Central memory CD4-positive, alpha-beta T cell (primary cell): ENCODE data around the gene CNTN2.

Experiments
- DNase-seq: peaks from one replicate; pipeline ENCODE4 v3.0.0; 2022

The CNTN2 gene

GRCh38 chr1:205074513-205074912 lies 31.5 kb downstream of the CNTN2 start:
- no peak for DNase-seq

DNA sequence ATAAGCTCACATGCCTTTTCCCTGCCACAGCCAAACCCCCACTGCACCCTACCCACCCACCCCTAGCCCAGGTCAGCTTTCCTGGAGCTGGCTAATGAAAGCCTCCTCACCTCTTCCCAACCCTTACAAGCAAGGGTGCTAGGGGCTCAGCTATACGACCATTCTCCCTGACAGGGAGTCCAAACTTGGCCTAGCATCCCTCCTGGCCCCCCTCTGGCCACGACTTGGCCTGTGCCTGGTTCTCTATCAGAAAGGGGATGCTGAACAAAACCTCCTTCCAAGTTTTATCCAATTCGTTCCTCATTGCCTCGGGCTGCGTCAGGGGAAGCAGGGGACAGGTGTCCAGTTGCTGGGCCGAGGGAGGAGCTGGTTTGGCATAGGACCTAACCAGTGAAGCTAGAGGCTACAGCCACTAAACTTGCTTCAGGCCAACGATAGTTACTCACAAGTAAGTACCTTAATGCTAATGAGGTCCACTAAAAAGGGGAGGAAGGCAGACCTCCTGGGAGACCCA lies 32.7 kb downstream of the CNTN2 start:
- DNase-seq: no peak

DNA sequence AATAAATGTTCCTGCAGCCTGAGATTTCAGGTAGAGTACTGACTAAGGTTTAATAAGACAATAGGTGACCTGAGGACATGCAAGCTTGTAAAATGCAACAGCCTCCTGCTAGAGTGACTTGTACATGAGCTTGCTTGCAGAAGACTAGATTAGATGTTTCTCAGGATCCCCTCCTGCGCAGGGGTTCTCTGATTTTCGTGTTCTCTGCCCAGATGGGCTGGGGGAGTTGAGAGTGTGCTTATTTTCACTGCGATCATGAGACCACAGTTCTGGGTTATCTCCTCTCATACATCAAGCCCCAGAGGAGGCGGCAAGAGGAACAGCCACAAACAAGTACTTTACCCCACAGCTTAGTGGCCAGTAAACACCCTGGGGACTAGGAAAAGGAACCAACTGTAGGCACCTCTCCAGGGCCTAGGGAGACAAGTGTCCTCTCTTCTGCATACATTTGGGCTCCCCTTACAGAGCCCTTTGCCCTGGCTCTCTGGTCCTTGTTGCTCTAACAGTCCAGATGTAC lies 33.3 kb downstream of the CNTN2 start:
- no peak for DNase-seq

- no peak for DNase-seq
These were observed 34.3 kb downstream of the CNTN2 start for GRCh38 chr1:205077158-205077933.

DNA sequence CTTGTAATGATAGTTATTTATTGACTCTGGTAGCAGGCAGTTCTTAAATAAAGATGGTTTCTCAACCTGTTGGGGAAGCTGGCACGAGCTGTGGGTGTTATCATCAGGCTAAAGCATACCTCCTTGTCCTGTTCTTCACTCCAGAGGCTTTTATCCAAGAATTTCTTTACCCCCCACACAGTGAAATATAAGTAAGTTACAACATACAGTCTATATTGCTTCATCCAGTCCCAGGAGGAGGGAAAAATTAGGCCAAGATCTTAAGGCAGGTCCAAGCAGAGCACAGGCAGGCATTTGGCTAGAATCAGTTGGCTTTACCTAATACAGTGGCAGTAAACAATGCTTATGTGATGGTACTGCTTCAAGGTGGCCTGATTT lies 34.9 kb downstream of the CNTN2 start:
- no peak for DNase-seq

GRCh38 chr1:205082431-205082830 lies 39.4 kb downstream of the CNTN2 start:
- no peak for DNase-seq

- DNase-seq: no peak
These were observed 41.3 kb downstream of the CNTN2 start, which contains the start of gene TMEM81 for GRCh38 chr1:205084360-205084759. Gene TMEM81 (minus strand): TSS chr1:205084460. CDS start chr1:205084320, 140 bp downstream.

- DNase-seq: no peak
These were observed 45.3 kb downstream of the CNTN2 start for GRCh38 chr1:205088341-205088740.

DNA sequence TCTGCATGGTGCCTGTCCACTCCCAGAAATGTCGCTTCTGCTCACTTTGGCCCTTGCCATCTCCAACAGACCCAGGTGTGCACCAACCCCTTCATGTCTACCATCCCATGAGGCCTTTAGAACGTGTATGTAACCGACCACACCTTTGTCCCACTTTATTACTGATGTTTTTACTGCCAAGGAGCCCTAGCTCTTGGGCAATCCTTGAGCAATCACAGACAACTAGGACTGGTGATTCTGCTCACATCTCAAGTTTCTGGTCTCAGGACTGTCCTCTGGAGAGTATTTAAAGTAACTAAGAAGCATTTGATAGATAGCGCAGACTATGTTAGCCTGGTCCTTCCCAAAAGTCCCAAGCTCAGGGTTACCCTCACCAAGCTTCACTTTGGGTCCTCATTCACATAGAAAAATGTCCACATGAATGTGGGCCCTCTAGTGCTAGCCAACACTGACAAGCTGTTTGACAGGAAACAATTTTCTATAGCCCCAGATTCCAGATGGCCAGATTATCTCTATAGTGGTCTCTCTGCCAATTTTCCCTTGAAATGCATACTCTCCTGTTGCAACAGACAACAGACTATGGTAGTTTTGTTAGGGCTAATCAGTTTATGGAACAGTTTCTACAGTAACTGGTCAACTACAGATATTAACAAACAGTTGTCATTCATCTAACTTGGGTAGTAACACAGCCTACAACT lies 48.2 kb downstream of the CNTN2 start:
- no peak for DNase-seq

DNA sequence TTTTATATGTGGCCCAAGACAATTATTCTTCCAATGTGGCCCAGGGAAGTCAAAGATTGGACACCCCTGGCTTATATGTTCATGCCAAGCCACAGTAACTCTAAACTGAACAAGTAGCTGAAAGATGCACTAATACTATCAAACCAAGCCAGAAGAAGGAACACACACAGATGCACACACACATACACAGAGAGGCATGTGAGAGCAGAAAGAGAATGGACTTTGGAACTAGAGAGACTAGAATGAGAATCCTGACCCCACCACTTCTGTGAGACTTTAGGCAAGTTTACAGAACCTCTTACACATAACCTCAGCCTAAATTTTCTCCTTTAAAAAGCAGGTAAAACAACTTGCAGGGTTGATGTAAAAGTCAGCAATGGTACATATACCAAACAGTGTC lies 52.4 kb downstream of the CNTN2 start:
- no peak for DNase-seq

DNA sequence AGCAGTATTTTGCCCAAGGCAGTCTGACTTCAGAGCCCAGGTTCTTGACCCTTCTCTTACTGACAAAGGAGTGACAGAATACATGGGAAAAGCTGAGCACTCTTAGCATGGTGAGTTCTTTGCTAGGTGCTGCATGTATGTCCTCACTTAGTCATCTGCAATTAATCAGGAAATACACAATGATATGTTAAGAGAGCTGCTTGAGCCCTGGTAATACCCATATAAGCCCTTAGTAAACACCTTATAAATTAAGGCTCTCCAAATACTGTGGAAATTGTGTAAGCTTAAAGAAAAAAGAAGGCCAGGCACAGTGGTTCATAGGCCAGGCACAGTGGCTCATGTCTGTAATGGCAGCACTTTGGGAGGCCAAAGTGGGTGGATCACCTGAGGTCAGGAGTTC lies 55.2 kb downstream of the CNTN2 start:
- DNase-seq: no peak

GRCh38 chr1:205102404-205102803 lies 59.4 kb downstream of the CNTN2 start:
- DNase-seq: no peak

DNA sequence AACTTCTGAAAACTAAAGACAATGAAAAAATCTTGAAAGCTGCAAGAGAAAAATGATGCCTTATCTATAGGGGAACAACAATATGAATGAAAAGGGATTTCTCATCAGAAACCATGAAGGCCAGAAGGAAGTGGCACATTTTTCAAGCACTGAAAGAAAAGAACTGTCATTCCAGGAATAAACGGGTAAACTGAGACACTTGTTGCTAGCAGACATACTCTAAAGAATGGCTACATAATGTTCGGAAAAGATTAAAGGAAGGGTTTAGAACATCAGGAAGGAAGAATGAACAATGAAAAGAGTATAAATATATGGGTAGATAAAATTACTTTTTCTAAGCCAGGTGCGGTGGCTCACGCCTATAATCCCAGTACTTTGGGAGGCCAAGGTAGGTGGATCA lies 64.3 kb downstream of the CNTN2 start:
- DNase-seq: no peak

GRCh38 chr1:205108464-205108863 lies 65.5 kb downstream of the CNTN2 start:
- no peak for DNase-seq

DNA sequence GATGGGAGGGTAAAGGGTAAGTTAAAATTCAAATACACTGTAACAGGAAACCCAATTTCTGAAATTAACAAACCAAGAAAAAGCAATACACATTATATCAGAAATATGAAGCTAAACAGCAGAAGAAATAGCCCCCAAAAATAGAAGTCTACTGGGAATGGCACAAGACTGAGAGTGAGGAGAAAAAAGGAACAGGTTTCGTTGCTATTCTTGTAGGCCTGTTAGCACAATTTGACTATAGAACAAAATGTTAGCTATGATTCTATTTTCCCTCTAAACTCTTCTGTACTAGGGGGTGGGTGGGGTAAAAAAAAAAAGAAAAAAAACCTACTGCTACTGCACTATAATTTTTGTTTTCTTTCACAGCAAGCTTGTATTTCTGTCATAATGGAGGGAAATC lies 66.3 kb downstream of the CNTN2 start:
- no peak for DNase-seq

- DNase-seq: no peak
These were observed 66.7 kb downstream of the CNTN2 start for GRCh38 chr1:205109711-205110110.

- DNase-seq: no peak
These were observed 68.3 kb downstream of the CNTN2 start for GRCh38 chr1:205111354-205111753.

GRCh38 chr1:205118752-205119151 lies 75.7 kb downstream of the CNTN2 start:
- no peak for DNase-seq

- DNase-seq: peak; percentile 92
These were observed 78.9 kb downstream of the CNTN2 start, which contains the start of gene RBBP5 for GRCh38 chr1:205121660-205122488. Gene RBBP5 (minus strand): TSS chr1:205121978. CDS start chr1:205121873, 105 bp downstream.

GRCh38 chr1:205122489-205122882 lies 79.5 kb downstream of the CNTN2 start:
- no peak for DNase-seq

DNA sequence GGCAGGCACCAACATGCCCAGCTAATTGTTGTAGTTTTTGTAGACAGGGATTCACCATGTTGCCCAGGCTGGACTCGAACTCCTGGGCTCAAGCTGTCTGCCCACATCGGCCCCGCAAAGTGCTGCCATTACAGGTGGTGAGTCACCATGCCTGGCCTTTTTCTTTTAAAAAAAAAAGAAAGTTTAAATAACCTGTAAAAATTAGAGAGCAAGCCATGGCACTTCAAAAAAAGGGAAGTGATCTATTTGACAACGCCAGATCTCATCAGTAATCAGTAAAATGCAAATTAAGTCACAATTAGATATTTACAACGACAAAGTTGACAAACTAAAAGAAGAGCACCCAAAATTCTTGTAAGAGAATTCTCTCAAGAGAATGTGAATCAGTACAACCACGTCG lies 81.7 kb downstream of the CNTN2 start:
- no peak for DNase-seq

- DNase-seq: no peak
These were observed 84.6 kb downstream of the CNTN2 start for GRCh38 chr1:205127646-205128045.
